Stimulated activated CD4-positive, alpha-beta T cell treated with anti-CD3 and anti-CD28 coated beads, Interleukin-12 subunit alpha, Interleukin-12 subunit beta, amount 100 ng/mL, for 24 hours (primary cell): ENCODE results near the gene STK10.
"Not testable (repeated sequence)": the region's sequence is repeated elsewhere in the genome, so short reads cannot be mapped to it uniquely, and the experiment has no call there.

Experiments used
- DNase-seq, 2 experiments: peaks; one replicate each; pipeline ENCODE4 v3.0.0-alpha.2; 2020; ENCODE audit warnings: low read depth in 2 of 2

The STK10 gene

DNA sequence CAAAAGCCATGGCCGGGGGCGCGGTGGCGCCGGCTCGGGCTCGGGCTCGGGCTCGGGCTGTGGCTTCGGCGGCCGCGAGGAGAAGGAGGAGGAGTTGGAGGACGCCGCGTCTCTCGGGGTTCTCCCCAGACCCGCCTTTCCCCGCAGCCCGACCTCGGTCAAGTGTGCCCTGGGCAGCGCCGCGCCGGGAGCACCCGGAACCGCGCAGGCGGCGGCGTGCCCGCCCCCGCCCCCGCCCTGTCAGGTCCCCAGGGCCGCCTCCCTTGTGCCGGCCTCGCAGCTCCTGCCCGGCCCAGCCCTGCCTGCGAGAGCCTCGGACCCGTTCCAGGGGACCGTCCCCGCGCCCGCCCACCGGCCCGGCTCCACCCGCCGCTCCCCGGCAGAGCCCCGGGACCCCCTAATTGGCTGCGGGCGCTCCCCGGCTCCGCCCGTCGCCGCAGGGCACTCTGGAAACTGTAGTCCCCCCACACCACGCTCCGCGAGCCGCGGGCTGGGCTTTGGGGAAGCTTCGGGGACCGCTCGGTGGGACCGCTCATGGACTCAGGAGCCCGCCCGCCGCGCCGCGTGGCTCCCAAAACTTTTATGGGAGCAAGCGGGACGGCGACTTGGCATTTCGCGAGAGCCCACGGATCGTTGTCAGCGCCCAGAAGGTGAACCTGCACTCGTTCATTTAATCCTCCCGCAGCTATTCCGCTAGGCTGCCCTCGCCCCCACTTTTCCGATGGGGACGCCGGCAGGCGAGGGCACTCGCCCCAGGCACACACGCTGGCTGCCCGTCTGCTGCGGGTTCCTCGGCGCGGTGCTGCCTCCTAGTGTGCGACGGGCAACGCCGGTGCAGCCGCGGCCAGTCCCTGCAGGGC is at the start of gene STK10:
STK10 (minus strand) TSS at position 192 of the 860 bp plus-strand sequence; CDS start at position 10, 182 bp downstream.
- peak; percentile 77 to 85 for DNase-seq

DNA sequence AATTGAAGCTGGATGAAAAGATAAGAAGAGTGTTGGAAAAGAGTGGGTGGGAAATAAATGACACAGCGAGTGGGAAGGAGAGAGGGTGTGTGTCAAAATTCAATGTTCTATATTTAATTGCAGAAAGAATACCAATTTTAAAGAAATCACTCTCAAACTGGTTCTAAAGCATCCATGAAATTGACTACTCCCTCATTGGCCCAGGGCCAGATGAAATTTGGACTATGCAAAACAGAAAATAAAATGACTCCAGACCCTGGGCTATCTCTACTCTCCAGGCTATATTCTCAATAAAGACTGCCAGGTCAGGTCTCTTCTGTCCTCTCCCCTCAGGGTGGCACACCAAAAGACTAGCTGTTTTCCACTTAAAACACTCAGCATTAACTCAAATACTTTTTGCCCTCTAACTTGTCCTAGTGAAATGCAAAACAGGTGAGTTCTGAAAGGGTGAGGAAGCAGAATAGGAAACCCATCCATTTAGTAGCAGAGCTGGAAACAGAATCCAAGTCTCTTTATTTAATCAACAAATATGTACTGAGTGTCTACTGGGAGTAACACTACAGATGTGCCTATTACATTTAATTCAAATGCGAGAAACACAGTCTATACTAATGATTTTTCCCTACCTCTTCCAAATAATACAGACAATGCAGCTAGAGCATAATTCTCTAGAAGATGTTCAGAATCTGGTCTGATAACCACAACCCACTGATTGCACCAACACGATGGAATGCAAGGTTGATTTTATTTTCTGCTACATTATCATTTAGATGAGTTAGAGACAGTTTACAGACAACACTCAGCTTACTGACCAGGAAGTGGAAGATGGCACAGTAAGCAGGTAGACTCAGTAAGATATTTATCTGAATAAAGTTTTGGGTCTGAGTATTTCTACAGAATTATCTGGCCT is 48.1 kb upstream of the STK10 start:
- no peak for DNase-seq

DNA sequence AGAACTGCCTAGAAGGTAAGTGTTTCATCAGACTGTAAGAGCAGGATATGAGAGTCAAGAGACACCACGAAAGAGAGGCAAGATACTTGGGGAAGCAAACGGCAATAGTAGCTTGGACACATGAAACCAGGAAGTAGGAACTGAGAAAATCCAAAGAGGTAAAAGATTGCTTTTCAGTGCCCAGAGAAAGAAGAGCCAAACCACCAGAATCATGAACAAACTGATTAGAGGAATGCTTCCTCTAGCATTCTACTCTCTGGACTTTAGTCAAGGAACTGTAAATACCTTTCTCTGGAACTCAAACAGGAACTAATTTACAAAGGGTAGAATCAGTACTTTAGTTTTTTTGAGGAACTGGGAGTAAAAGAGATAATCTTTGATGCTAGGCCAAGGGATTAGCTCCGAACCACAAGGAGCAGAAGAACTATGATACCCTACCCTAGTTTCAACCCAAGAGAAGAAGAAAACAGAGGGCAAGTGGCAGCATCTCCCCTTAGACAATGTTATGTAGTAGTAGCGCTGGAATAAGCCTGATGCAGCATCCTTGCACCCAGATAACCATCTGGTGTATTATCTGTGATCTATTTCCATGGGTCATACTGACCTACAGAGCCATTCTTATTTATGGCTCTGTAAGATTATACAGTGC is 47.2 kb upstream of the STK10 start:
- DNase-seq, result no peak

DNA sequence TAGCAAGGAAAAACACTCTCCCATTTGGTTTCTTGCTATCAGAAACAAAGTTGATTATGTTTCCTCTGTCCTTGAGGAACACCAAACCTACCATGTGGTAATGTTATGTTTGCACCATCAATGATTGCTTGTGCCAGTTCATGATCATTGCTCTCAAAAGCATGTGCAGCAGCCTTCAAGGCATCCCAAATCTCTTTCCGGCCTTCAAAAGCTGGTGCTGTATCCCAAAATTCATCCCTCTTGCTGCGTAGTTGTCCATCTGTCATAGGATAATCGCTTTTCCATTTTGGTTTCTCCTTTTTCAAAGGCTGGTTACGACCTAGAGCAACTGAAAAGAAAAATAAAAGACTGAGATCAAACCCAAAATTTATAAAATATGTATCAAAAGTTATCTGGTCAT is 46.0 kb upstream of the STK10 start:
- no peak for DNase-seq

DNA sequence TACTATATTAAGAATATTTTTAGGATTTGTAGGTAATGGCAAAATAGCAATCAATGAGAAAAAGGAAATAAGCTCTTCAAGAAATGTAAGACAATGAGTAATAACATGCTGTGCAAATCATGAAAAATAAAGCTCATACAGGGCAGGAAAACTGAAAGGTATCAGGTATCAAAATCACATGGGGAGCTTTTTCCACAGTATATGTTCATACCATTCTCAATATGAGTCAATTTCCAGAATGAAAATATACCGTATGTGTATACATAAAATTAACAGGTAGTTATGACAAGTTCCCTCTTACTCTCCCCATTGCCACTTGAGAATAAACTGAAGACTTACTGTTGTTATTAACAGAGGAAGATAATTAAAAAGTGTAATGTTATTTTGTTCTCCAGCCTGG is 41.9 kb upstream of the STK10 start:
- DNase-seq, result no peak

DNA sequence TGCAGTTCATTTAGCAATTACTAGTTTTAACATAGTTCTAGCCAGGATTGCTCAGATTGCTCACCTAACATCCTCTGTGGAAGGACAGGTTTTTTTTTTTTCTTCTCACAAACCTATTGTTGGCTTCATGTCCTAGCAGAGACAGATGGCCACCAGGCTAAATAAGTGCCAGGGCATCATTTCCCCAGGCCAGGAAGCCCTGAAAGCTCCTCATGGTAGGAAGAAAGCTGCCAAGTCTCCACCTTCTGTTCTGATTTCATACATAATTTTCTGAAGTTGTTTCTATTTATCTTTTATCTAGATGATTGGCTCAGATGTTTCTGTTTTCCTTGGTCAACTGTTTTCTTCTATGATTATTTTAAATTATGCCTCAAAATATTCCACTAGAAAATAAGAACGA is 37.0 kb upstream of the STK10 start:
- no peak for DNase-seq

DNA sequence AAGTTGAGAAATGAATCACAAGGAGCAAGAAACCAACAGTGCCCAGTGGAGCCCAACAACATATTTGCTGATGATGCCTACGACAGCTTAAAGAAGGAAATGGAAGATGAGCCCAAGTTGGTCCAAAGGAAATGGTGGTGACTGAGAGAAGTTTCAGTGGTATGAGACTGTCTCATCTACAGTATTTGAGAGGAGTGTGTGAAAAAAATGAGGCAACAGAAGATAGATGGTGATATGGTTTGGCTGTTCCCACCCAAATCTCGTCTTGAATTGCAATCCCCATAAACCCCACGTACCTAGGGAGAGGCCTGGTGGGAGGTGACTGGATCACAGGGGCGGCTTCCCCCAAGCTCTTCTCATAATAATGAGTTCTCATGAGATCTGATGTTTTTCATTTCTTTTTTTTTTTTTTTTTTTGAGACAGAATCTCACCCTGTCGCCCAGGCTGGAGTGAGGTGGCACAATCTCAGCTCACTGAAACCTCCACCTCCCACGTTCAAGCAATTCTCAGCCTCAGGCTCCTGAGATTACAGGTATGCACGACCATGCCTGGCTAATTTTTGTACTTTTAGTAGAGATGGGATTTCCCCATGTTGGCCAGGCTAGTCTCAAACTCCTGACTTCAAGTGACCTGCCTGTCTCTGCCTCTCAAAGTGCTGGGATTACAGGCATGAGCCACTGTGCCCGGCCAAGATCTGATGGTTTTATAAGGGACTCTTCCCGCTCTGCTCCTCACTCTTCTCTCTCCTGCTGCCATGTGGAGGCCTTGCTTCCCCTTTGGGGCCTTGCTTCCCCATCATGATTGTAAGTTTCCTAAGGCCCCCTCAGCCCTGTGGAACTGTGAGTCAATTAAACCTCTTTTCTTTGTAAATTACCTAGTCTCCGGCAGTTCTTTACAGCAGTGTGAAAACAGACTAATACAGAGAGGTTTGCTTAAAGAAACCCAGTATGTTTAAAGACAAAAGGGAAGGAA is 36.2 kb upstream of the STK10 start:
- peak; percentile 19 to 61 for DNase-seq

DNA sequence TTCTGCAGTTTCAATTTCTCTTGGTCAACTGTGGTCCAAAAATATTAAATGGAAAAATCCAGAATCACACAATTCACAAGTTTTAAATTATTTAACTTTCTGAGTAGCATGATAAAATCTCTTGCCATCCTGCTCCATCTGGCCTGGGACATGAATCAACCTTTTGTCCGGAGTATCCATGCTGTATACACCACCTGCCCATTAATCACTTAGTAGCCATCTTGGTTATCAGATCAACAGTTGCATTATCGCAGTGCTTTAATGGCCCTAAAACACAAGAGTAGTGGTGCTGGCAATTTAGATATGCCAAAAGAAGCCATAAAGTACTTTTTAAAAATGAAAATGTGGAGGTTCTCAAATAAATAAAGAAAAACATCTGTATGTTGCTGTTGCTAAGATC is 31.3 kb upstream of the STK10 start:
- DNase-seq, result no peak

DNA sequence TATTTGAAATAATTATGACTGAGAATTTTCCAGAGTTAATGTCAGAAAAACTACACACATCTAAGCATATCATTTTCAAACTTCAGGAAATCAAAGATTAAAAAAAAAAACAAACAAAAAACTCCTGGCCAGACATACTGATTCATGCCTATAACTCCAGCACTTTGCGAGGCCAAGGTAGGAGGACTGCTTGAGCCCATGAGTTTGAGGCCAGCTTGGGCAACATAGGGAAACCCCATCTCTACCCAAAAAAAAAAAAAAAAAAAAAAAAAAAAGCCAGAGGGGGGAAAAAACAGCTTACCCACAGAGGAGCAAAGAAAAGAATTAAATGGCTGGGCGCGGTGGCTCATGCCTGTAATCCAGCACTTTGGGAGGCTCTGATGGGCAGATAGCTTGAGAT is 28.3 kb upstream of the STK10 start:
- no peak for DNase-seq

DNA sequence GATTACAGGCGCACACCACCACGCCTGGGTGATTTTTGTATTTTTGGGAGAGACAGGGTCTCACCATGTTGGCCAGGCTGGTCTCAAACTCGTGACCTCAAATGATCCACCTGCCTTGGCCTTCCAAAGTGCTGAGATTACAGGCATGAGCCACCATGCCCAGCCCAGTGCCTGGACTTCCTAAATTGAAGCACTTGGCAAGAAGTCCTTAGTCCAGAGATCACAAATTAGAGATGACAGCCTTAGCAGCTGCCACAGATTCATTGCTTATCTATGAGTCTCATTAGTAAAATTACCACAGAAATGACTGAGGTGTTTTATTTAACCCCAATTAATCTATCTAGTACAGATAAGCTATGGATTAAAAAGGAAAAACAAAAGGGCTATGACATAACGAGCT is 25.1 kb upstream of the STK10 start:
- no peak for DNase-seq

DNA sequence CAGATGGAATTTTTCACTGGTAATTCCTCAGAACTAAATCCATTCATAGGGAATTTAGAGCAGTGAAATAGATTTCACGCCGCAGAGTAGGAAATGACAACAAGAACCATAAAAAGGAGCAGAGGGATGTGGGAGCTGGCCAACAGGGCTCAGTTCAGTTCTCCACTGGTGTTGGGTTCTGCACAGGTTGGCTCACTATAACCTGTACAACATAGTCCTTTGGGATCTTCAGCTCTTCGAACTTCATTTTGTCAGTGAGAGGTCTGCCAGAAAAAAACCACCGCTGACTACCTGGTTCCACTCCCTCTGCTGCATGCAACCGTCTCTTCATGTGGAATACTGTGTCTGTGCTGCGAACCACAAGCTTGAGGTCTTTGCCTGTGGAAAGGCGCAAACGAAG is 23.7 kb upstream of the STK10 start:
- DNase-seq, result no peak

DNA sequence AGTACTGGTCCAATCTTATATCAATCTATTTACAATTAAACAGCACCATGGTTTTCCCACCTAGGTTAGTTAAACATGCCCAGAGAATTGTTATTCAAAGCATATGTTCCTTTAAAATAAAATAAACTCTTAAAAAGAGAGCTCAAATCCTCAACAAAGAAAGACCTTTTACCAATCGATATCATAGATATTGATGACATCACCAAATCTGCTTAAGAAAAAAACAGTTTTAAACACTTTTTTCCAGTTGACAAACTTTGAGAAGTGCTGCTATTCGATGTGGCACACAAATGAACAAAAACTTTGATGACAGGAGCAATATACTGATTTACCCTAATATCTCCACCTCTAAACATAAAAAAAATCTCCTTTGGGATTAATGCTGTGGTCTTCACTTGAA is 21.7 kb upstream of the STK10 start:
- no peak for DNase-seq

DNA sequence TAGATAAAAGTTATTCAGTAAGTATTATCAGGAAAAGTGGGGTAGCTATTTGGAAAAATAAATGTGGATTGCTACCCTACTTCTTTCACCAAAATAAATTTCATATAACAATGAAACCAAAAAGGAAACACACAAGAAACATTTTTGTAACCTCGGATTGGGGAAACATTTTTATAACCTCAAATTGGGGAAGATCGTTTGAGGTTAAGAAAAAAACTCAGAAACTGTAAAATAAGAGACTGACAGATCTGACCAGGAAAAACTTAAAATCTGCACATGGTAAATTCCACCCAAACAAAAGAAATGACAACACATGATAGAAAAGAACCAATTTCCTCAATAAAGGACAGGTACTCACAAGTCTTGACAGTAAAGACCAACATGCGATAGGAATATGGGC is 19.5 kb upstream of the STK10 start:
- no peak for DNase-seq

DNA sequence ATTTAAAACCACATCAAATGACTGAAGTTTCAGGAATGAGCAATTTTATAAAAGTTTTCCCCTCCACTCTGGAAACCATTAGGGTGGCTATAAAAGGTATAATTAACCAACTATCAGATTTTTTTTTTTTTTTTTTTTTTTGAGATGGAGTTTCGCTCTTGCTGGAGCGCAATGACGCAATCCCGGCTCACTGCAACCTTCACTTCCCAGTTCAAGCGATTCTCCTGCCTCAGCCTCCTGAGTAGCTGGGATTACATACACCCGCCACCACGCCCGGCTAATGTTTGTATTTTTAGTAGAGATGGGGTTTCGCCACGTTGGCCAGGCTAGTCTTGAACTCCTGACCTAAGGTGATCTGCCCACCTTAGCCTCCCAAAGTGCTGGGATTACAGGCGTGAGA is 18.0 kb upstream of the STK10 start:
- not testable (repeated sequence) for DNase-seq

DNA sequence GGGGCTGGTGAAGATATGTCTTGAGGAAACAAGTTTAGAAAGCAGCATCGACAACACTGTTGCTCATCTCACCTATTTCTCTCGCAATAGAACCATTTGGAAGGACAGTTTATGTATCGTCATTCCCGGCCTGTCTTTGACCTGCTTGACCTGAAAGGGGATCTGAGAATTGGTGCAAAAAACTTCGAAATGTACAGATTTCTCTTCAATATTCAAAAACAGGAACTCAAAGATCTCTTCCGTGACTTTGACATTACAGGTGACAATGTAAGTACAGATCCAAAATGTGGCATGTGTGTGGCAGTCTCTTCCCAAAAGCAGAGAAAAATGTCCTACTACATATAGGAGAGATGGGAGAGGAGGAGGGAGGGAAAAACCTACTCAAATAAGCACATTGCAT is 12.5 kb upstream of the STK10 start:
- DNase-seq, result no peak

DNA sequence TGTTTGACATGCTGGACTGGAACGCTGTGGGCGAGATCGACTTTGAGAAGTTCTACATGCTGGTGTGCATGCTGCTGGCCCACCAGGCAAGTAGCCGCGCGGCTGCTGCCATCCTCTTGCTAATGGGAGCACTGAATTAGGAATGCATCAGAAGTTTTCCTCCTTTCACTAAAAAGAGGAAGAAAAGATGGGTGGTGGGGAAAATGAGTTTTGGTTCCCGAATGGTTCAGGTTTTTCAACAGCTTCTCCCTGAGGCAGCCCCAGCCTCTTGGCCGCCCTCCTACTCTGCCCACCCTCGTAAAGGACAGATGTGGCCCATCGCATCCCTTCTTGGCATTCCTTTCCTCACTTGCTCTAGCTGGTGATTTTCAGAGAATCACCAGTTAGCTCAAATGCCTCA is 11.4 kb upstream of the STK10 start:
- no peak for DNase-seq

DNA sequence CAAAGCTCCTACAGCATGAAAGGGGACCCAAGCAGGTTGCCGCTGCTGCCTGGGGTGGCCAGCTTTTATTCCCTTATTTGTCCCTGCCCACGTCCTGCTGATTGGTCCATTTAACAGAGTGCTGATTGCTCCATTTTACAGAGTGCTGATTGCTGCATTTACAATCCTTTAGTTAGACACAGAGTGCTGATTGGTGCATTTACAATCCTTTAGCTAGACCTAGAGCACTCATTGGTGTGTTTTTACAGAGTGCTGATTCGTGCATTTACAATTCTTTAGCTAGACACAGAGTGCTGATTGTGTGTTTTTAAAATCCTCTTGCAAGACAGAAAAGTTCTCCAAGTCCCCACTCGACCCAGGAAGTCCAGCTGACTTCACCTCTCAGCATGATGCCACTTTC is 9.8 kb upstream of the STK10 start:
- not testable (repeated sequence) for DNase-seq

DNA sequence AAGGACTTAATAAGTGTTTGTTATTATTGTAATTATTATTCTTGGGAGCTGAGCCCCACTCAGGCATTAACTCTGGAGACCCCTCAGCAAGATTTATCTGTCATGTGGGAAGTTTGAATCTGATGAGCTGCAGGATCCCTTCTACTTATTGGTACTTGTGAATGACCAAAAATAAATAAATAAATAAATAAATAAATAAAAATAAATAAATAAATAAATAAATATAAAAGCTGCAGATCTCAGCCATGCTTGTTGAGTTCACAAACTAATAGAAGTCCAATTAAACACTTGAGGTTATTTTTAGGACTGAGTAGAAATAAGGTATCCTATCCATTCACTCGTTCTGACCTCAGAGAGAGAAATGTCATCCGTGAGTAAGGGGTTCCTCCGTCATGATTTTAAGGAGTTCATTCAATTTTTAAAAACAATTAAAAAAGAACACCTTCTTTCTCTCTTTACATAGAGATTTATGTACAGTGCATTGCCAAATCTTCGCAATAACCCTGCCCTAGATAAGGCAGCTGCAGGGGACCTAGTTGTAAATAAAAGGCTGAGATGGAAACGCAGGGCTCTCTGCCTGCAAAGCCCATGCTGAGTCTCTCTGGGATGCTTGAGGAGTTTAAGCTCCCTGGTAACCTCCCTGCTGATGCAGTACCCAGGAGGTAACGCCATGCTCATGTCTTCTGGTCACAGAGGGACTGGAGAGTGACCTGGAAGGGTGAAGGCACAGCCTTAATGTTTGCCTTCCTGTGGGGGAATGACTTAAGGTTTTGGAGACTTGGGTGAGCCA is 7.2 kb upstream of the STK10 start:
- DNase-seq, result no peak

DNA sequence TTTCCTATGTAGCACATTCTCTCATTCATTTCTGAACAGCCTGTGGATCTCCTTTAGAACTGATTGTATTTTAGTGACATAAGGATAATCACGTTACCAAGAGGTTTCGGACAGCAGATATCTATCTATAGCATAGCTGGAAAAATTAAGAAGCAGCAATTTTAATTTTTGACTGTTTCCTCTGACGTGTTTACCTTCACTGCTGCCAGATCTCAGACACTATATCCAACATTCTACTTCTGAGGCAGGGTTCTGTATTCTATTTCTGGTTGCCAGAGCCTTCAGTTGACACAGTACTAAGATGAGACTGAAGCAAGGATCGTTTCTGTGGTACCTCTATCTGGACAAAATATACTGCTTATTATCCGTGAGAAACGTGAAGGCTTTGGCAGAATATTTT is 5.8 kb upstream of the STK10 start, which contains the start of gene EFCAB9:
EFCAB9 (plus strand) TSS at position 301 of the 400 bp plus-strand sequence; CDS start at position 302, 1 bp downstream.
- no peak for DNase-seq

DNA sequence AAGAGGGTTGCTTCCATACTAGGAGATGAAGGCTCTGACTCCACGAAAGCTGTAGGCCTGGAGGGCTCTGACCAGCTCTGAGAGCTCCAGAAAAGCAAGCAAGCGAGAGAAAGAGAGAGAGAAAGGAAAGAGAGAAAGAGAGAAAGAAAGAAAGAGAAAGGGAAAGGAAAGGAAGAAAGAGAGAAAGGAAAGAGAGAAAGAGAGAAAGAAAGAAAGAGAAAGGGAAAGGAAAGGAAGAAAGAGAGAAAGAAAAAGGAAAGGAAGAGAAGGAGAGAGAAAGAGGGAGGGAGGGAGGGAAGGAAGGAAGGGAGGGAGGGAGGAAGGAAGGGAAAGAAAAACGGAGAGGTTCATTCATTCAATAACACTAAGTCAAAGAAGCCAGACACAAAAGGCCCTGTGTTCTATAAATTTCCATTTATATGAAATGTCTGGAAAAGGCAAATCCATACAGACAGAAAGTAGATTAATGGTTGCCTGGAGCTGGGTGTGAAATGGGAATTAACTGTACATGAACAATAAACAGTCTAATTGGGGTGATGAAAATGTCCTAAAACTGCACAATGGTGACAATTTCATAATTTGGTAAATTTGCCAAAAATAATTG is 1.8 kb upstream of the STK10 start:
- no peak for DNase-seq
